H9 (cell line): ENCODE data around the gene GNG3. TPM values are rescaled to one million over a fixed set of nuclear protein-coding genes. Genes with fewer than 3 reads are reported as not detected.
A peak's percentile ranks its signal among the peaks of the same experiment; 100 is the strongest.

ENCODE experiments used
- DNase-seq: peaks from one replicate; pipeline ENCODE4 v3.0.0-alpha.2; 2017
- H2AFZ ChIP-seq: one replicate; pipeline ENCODE4 v1.6.1; 2013; ENCODE audit warnings: mild to moderate bottlenecking, low read length, control low read depth, moderate library complexity
- H2AK5ac ChIP-seq: 2 replicates; pipeline ENCODE4 v1.6.1; 2013; ENCODE audit warnings: low read length, control low read depth, mixed read lengths; ENCODE audit not compliant: insufficient read length
- H2BK120ac ChIP-seq: one replicate; pipeline ENCODE4 v1.6.1; 2013; ENCODE audit warnings: low read depth, mild to moderate bottlenecking, low read length, control low read depth, inconsistent platforms; ENCODE audit not compliant: poor library complexity, severe bottlenecking
- H2BK12ac ChIP-seq: 2 replicates; pipeline ENCODE4 v1.6.1; 2013; ENCODE audit warnings: low read length, control low read depth, mixed read lengths, low read depth; ENCODE audit not compliant: insufficient read length
- H2BK15ac ChIP-seq: 2 replicates; pipeline ENCODE4 v1.6.1; 2013; ENCODE audit warnings: low read depth, low read length, control low read depth
- H2BK20ac ChIP-seq: one replicate; pipeline ENCODE4 v1.6.1; 2013; ENCODE audit warnings: low read depth, mild to moderate bottlenecking, low read length, control low read depth, inconsistent platforms; ENCODE audit not compliant: poor library complexity, severe bottlenecking
- H2BK5ac ChIP-seq: 2 replicates; pipeline ENCODE4 v1.6.1; 2013; ENCODE audit warnings: low read length, control low read depth, mixed read lengths; ENCODE audit not compliant: insufficient read length
- H3K14ac ChIP-seq: 2 replicates; pipeline ENCODE4 v1.6.1; 2013; ENCODE audit warnings: low read length, control low read depth; ENCODE audit not compliant: insufficient read depth
- H3K18ac ChIP-seq: 2 replicates; pipeline ENCODE4 v1.6.1; 2013; ENCODE audit warnings: low read depth, mild to moderate bottlenecking, mixed read lengths, low read length, control low read depth; ENCODE audit not compliant: insufficient read length
- H3K23ac ChIP-seq: 2 replicates; pipeline ENCODE4 v1.6.1; 2013; ENCODE audit warnings: low read length, control low read depth, mixed read lengths, low read depth; ENCODE audit not compliant: insufficient read length
- H3K23me2 ChIP-seq: 2 replicates; pipeline ENCODE4 v1.6.1; 2013; ENCODE audit warnings: low read depth, mild to moderate bottlenecking, mixed read lengths, low read length, control low read depth; ENCODE audit not compliant: insufficient read length, poor library complexity, severe bottlenecking
- H3K27ac ChIP-seq: 2 replicates; pipeline ENCODE4 v1.5.1; 2013; ENCODE audit warnings: low read length, control low read depth, mixed read lengths, low read depth; ENCODE audit not compliant: insufficient read length
- H3K27me3 ChIP-seq: 2 replicates; pipeline ENCODE4 v1.6.1; 2013; ENCODE audit warnings: low read length, control low read depth, inconsistent platforms; ENCODE audit not compliant: insufficient read depth
- H3K4ac ChIP-seq: 2 replicates; pipeline ENCODE4 v1.6.1; 2013; ENCODE audit warnings: low read depth, mild to moderate bottlenecking, control low read depth, inconsistent platforms, low read length, moderate library complexity
- H3K4me1 ChIP-seq: 2 replicates; pipeline ENCODE4 v1.6.1; 2013; ENCODE audit warnings: low read length, control low read depth, inconsistent platforms; ENCODE audit not compliant: insufficient read depth
- H3K4me2 ChIP-seq: 2 replicates; pipeline ENCODE4 v1.6.1; 2013; ENCODE audit warnings: low read length, control low read depth, mixed read lengths; ENCODE audit not compliant: insufficient read length, insufficient read depth
- H3K56ac ChIP-seq: 2 replicates; pipeline ENCODE4 v1.6.1; 2013; ENCODE audit warnings: low read depth, mild to moderate bottlenecking, mixed read lengths, low read length, control low read depth; ENCODE audit not compliant: insufficient read length
- H3K79me1 ChIP-seq: 2 replicates; pipeline ENCODE4 v1.6.1; 2013; ENCODE audit warnings: low read depth, mild to moderate bottlenecking, moderate library complexity, low read length, control low read depth, inconsistent platforms; ENCODE audit not compliant: insufficient read depth, poor library complexity, severe bottlenecking
- H3K79me2 ChIP-seq: 2 replicates; pipeline ENCODE4 v1.6.1; 2013; ENCODE audit warnings: low read length, control low read depth, inconsistent platforms; ENCODE audit not compliant: insufficient read depth
- H3K9ac ChIP-seq: 2 replicates; pipeline ENCODE4 v1.6.1; 2013; ENCODE audit warnings: low read length, control low read depth, mixed read lengths; ENCODE audit not compliant: insufficient read length; ENCODE audit errors: extremely low read depth
- H3K9me3 ChIP-seq: one replicate; pipeline ENCODE4 v1.6.1; 2013; ENCODE audit warnings: low read depth, low read length, inconsistent platforms; ENCODE audit not compliant: control insufficient read depth
- H3T11ph ChIP-seq: one replicate; pipeline ENCODE4 v1.6.1; 2013; ENCODE audit warnings: mild to moderate bottlenecking, low read length, control low read depth, inconsistent platforms
- H4K20me1 ChIP-seq: one replicate; pipeline ENCODE4 v1.6.1; 2013; ENCODE audit not compliant: control insufficient read depth, insufficient read length, insufficient read depth
- H4K5ac ChIP-seq: 2 replicates; pipeline ENCODE4 v1.6.1; 2013; ENCODE audit warnings: low read depth, mild to moderate bottlenecking, mixed read lengths, low read length, control low read depth; ENCODE audit not compliant: insufficient read length
- H4K8ac ChIP-seq: replicated peaks from 2 replicates; pipeline ENCODE4 v1.6.1; 2013; ENCODE audit warnings: low read length, control low read depth, mixed read lengths, low read depth; ENCODE audit not compliant: insufficient read length
- H4K91ac ChIP-seq: 2 replicates; pipeline ENCODE4 v1.6.1; 2013; ENCODE audit warnings: low read depth, mild to moderate bottlenecking, moderate library complexity, mixed read lengths, low read length, control low read depth; ENCODE audit not compliant: insufficient read length
- H3K27ac Mint-ChIP-seq, 3 experiments: 2 replicates in 2 of 3; 3 replicates in 1 of 3; pipeline ENCODE4 v1.8.0; 2020 to 2021; ENCODE audit warnings: mixed read lengths in 3 of 3, mild to moderate bottlenecking in 1 of 3, moderate library complexity in 1 of 3
- H3K27me3 Mint-ChIP-seq: 2 replicates; pipeline ENCODE4 v1.8.0; 2021; ENCODE audit warnings: low read depth, mild to moderate bottlenecking, moderate library complexity, mixed read lengths
- H3K36me3 Mint-ChIP-seq, 3 experiments: 2 replicates in 2 of 3; 3 replicates in 1 of 3; pipeline ENCODE4 v1.8.0; 2020 to 2021; ENCODE audit warnings: low read depth in 3 of 3, mixed read lengths in 3 of 3; ENCODE audit not compliant: insufficient read depth in 1 of 3
- H3K4me1 Mint-ChIP-seq, 2 experiments: 2 replicates each; pipeline ENCODE4 v1.8.0; 2020; ENCODE audit warnings: mixed read lengths in 2 of 2
- H3K4me3 Mint-ChIP-seq, 2 experiments: 2 replicates in 1 of 2; 3 replicates in 1 of 2; pipeline ENCODE4 v1.8.0; 2020 to 2021; ENCODE audit warnings: mild to moderate bottlenecking in 2 of 2, mixed read lengths in 2 of 2, moderate library complexity in 1 of 2
- H3K9me3 Mint-ChIP-seq, 2 experiments: 2 replicates in 1 of 2; 3 replicates in 1 of 2; pipeline ENCODE4 v1.8.0; 2020; ENCODE audit warnings: mild to moderate bottlenecking in 2 of 2, mixed read lengths in 2 of 2, moderate library complexity in 1 of 2
- WGBS: extraction: QIAGEN DNeasy Blood & Tissue Kit; methylation state at CpG from one replicate; pipeline ENCODE4 v1.1.7; 2013; ENCODE audit warnings: missing lambda C conversion rate, low lambda C conversion rate, mixed read lengths; ENCODE audit not compliant: insufficient read length; ENCODE audit errors: extremely low coverage; 5-methylcytosine and 5-hydroxymethylcytosine counted together
- total RNA-seq: library from RNA; stranded (reverse); gene quantifications from 2 replicates; pipeline ENCODE4 v1.2.1, GENCODE V29; 2021
- TF ChIP-seq, protein P1 (sequence below): fragments of 200-600 bp; sonication (generic); conservative IDR thresholded peaks from 3 replicates; pipeline ENCODE4 v1.8.0; 2021; ENCODE audit warnings: antibody characterized with exemption, mild to moderate bottlenecking

The GNG3 gene
- total RNA-seq, 1 experiment from 2014 or later: 3.2 TPM

DNA sequence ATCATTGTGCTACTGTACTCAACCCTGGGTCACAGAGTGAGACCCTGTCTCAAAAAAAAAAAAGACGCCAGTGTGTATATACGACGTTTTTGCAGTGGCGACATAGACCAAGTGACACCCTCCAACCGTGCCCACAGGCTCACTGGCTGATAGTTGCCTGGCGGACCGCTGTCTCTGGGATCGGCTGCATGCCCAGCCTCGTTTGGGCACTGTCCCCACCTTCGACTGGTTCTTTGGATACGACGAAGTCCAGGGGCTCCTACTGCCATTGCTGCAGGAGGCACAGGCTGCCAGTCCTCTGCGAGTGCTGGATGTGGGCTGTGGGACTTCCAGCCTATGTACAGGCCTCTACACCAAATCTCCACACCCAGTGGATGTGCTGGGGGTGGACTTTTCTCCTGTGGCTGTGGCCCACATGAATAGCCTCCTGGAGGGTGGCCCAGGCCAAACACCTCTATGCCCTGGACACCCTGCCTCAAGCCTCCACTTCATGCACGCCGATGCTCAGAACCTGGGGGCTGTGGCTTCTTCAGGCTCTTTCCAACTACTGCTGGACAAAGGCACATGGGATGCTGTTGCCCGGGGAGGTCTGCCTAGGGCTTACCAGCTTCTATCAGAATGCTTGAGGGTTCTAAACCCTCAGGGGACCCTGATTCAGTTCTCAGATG lies 41.1 kb upstream of the GNG3 start:
- H2BK12ac ChIP-seq: no peak overlapping the region
- peaks cover 23 to 24% of the 10 kb centered on the region in 2 experiments for H3K4me1 Mint-ChIP-seq
- H3K18ac ChIP-seq: no peak overlapping the region
- H3K23ac ChIP-seq: no peak overlapping the region
- no peak overlapping the region for H3K27ac ChIP-seq
- TF ChIP-seq, protein P1, sequence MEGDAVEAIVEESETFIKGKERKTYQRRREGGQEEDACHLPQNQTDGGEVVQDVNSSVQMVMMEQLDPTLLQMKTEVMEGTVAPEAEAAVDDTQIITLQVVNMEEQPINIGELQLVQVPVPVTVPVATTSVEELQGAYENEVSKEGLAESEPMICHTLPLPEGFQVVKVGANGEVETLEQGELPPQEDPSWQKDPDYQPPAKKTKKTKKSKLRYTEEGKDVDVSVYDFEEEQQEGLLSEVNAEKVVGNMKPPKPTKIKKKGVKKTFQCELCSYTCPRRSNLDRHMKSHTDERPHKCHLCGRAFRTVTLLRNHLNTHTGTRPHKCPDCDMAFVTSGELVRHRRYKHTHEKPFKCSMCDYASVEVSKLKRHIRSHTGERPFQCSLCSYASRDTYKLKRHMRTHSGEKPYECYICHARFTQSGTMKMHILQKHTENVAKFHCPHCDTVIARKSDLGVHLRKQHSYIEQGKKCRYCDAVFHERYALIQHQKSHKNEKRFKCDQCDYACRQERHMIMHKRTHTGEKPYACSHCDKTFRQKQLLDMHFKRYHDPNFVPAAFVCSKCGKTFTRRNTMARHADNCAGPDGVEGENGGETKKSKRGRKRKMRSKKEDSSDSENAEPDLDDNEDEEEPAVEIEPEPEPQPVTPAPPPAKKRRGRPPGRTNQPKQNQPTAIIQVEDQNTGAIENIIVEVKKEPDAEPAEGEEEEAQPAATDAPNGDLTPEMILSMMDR: no peak
- peak overlapping the region; percentile 86 for H3K4me2 ChIP-seq
- H3K14ac ChIP-seq: no peak overlapping the region; the same call in 1 of the 2 replicates
- no peak overlapping the region for H2BK15ac ChIP-seq
- H3T11ph ChIP-seq: no peak overlapping the region
- H3K9ac ChIP-seq: peak overlapping the region; percentile 95
- peak overlapping the region in 2 of 3 experiments; percentile 73 to 90; a peak in 4 of 7 replicates for H3K27ac Mint-ChIP-seq
- H3K27me3 ChIP-seq: no peaks in the 10 kb centered on the region
- no peak overlapping the region for H2AFZ ChIP-seq
- peaks cover 2% of the 10 kb centered on the region; the same call in 1 of the 2 replicates for H3K4me1 ChIP-seq
- H3K4ac ChIP-seq: no peak overlapping the region
- no peak overlapping the region for H2BK20ac ChIP-seq
- no peaks in the 10 kb centered on the region for H3K79me1 ChIP-seq
- H3K79me2 ChIP-seq: peaks cover 3% of the 10 kb centered on the region; the same call in 1 of the 2 replicates
- no peaks in the 10 kb centered on the region; a peak in 1 of 5 replicates for H3K9me3 Mint-ChIP-seq
- no peaks in the 10 kb centered on the region; the same call in none of the 2 replicates for H3K27me3 Mint-ChIP-seq
- no CpG with 5 or more reads among the region's 16 CpGs for WGBS
- no peak overlapping the region for H2AK5ac ChIP-seq
- peaks cover 29 to 49% (median 29%) of the 10 kb centered on the region in 3 experiments for H3K36me3 Mint-ChIP-seq
- H3K56ac ChIP-seq: no peak overlapping the region
- no peak overlapping the region for H4K5ac ChIP-seq
- no peak overlapping the region for H4K8ac ChIP-seq
- H4K91ac ChIP-seq: no peak overlapping the region
- no peak overlapping the region for H2BK5ac ChIP-seq
- peak overlapping the region; percentile 94 to 99 for H3K4me3 Mint-ChIP-seq
- no peak for DNase-seq
- H3K23me2 ChIP-seq: peaks cover 17% of the 10 kb centered on the region
- H3K9me3 ChIP-seq: no peaks in the 10 kb centered on the region
- H4K20me1 ChIP-seq: no peaks in the 10 kb centered on the region
- H2BK120ac ChIP-seq: no peak overlapping the region
